ENCODE data around the gene SMAD2.
"Not testable (repeated sequence)": the region's sequence is repeated elsewhere in the genome, so short reads cannot be mapped to it uniquely, and the experiment has no call there.

The SMAD2 gene

DNA sequence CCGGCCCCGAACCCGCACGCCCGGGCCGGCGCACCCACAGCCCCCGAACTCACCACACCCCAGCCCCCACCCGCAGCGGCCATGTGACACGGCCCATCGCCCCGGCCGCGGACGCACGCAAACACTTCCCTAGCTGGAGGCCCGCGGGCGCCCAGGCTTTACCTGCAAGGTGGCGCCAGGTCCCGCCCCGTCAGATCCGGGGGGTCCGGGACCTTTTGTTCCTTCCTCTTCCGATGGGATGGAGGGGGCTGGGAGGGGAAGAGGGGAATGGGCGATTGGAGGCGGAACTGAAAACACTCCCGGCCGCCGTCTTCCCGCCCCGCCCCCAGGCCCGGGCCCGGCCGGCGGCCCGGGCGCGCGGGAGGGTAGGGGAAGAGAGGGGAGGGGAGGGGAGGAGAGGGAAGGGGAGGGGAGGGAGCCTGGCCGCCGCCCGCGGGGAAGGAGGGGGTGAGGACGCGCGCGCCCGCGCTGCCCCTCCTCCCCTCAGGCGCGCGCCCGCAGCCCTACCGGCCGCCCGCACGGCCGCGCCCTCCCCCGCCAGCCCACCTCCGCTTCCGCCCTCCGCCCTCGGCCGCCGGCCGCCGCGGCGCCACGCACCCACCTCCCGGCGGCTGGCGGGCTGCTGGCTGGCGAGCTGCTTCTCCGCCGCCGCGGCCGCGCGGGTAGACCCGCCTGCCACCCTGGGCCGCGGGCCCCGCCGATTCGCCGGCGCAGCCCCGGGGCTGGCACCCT lies at the start of gene SMAD2:
TSS of gene SMAD2 (minus strand) at position 461 of the 732 bp plus-strand sequence. CDS start 33,903 bp downstream, outside the sequence.
- DNase-seq (ENCODE audit: low spot score) = peak; percentile 80

DNA sequence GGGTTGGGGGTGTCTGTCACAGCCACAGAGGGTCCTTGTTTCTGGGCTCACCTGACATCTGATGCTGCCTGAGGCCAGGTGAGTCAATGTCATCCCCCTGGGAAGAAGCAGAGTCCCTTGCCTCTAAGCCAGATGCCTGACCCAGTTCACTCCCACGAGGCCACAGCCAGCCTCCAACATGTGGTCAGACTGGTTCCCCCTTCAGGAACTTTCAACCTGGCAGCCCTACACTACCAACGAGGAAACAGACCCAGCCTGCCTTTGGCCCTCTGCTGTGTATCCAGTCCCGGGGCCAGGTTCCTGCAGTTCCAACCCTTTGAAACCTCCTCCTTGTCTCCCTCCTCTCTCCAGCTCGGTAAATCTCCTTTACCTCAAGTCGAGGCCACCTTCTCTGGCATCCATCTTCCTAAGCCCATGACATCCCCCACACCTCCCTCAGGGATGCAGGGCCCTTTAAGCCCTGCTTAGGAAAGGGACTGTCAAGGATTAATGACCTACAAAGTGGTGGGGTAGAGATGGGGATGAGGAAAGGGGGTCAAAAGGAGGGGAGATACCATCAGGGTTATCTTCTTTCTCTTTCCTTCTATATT lies 49.2 kb upstream of the SMAD2 start:
- DNase-seq (ENCODE audit: low spot score) = no peak

DNA sequence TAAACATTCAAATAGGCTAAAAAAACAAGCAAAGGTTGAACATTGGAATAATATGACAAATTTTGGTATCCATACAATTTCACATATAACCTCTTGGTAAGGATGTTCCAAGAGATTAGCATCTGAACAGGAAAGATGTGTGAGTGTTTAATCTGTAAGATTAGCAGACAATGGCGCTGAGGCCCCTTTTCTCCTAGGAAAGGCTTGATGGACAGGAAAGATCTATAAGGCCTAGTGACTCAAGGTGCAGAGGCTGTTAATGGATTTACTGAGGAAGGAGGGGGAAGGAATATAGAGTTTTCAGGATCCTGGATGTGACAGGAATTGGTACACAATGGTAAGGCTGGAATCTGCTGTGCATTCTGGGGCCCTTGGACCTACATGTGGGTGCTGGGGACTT lies 48.1 kb upstream of the SMAD2 start:
- no peak for DNase-seq (ENCODE audit: low spot score)

DNA sequence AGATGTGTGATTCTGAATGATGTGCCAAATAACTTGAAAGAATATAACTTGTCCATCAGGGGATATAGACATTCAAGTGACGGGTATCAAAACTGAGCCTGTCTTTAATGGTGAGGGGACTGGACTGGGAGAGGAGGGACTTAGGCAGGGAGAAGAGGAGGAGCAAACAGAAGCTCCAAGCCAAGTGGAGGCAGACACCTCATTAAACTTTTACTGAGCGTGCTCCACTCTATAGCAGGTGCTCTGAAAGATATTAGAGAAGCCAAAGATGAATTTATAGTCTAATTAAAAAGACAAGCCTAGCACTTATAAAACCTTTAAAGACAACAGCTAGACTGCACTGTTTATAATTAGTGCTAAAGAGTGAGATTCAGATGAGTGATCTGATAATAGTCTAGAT lies 47.7 kb upstream of the SMAD2 start:
- DNase-seq (ENCODE audit: low spot score) = no peak

DNA sequence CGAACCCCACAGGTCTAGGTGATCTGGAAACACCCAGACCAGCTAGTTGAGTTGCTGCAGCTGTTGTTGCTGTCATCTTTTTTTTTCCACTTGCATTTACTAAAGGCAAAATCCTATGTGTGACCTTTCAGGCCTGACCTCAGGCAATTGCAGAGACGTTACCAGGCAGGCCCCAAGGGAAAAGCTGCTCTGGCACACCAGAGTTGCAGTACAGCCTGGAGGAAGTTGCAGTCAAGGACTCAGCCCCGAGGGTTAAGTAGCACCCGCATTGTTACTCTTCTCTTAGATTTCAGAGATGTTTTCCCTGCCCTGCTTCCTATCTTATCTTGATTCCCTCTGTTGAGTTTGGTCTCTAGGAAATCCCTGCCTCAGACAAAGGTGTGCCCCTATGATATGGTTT lies 45.2 kb upstream of the SMAD2 start:
- no peak for DNase-seq (ENCODE audit: low spot score)

DNA sequence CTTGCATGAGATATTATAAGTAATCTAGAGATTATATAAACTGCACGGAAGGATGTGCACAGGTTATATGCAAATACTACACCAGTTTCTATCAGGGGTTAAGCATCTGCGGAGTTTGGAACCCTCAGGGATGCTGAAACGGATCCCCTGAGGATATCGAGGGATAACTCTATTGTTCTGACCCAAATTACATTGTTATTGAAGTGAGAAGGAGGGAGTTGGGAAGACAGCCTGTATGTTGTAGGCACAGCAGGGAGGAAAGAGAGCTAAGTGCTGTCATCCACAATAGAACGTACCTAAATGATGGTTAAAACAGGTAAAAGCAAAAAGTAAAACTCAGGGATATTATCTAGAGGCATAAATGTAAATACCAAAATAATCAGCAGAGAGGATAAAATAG lies 44.6 kb upstream of the SMAD2 start:
- no peak for DNase-seq (ENCODE audit: low spot score)

DNA sequence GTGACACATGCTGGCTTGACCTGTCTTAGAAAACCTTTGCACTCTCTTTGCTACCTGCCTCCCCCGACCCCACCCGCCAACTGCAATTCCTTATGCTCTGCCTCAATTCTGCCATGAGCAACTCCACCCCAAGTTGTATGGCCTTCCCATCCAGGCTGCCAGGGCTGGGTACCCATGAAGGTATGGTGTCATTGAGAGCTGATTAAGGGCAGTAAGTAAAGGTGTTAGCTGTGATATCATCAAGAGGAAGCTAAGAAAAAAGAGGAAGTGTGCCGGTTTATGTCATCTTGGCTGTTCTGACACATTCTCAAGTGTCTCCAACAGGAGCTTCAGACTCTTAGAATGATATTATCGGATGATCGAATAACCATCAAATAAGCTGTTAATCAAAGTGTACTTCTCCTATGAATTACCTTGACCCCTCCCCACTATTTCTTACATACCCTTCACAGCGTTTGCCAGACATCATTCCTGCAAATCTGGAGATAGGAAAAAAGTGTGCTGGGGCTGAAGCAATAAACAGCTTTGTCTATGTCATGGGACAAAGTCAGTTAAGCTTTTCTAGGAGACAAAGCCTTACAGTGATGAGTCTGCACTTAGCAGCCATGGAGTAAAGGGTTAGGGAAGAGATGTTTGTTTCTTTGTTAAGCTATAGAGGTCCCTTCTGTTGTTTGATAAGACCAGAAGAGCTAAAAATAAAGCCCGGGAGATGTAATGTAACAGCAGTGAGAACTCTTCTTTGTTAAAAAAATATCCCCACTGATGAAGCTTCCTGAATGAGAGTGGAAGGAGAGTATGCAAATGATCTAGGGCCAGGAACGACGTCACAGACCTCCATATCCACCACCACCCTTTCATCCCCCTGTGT lies 40.4 kb upstream of the SMAD2 start:
- peak; percentile 68 for DNase-seq (ENCODE audit: low spot score)

DNA sequence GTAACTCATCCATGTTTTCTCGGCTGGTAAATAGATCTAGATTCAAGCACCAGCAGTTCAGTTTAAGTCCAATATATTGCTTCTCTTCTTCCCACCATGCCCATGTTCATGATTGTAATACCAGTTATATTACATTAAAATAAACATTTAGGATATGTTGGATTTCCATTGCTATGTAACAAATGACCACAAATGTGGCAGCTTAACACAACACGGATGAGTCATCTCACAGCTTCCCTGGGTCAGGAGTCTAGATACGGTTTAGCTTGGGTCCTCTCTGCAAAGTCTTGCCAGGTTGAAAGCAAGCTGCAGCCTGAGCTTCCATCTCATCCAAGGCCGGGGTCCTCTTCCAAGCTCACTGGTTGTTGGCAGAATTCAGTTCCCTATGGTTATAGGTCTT lies 39.4 kb upstream of the SMAD2 start:
- DNase-seq (ENCODE audit: low spot score) = no peak

DNA sequence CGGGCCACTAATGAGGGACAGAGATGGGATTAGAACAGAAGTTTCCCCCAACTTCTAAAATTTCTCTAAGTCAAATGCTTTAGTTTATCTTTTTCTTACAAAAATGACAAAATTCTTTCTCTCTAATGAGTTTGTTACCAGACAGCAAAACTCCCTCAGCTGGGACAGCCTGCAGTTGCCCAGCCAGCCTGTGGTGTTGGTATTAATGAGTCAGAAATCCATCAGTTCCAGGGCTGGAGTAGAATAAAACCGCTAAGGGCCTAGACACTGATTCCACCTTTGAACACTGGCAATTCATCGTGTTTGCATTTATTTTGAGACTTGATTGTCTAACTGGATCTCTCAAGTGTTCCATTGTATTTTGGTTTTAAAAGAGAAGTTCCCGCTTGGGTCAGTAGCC lies 38.3 kb upstream of the SMAD2 start:
- DNase-seq (ENCODE audit: low spot score) = no peak

DNA sequence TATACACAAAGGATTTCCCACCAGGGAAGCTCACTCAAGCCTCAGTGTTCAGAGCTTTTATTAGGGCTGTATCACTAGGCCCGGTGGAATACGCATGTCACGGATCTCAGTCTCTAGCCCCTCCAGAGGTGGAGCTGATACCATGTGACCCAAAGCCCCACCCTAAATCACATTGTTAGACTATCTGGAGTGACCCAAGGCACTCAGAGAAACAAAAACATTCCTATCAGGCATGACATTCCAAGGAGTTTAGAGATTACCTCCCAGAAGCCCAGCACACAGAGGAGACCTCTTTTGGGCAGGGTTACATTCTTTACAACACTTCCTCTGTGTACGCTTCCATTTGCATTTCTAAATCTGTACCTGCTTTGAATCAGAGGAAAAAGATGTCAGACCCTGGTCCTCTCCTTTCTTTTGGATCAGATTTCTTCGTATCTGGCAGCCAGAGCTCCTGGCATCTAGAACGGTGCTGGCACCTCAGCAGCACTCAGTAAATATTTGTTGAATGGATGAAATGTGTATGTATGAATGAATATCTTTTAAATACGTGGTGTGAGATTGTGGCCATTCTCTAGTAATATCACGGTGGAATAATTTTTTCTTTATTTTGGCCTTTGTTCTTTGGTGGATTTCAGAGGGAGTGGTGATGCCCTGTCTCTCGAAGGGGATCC lies 37.7 kb upstream of the SMAD2 start:
- no peak for DNase-seq (ENCODE audit: low spot score)

DNA sequence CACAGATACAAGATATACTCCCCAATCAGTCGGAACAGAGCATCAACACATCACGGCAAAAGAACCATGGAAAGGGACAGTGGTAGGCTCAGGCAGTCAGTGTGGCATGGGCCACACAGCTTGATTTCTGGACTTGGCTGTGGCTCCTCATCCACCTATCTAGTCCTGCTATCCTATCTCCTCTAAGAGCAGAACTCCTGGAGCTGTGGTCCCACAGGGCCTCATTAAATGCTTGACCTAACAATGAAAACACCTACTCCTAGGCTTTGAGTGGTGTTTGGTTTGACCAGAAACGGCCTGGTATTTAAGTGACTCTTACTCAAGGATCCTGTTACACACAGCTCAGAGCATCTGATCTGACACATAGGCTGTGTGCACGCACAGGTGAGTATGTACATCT lies 33.6 kb upstream of the SMAD2 start:
- no peak for DNase-seq (ENCODE audit: low spot score)

DNA sequence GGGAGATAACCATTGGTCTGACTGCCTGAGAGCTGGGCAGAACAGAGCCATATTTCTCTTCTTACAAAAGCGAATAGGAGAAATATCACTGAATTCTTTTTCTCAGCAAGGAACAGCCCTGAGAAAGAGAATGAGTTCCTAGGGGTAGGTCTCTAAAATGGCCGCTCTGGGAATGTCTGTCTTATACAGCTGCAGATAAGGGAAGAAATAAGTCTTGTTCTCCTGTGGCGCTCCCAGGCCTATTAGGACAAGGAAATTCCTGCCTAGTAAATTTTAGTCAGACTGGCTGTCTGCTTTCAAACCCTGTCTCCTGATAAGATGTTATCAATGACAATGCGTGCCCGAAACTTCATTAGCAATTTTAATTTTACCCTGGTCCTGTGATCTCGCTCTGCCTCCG lies 30.5 kb upstream of the SMAD2 start:
- not testable (repeated sequence) for DNase-seq (ENCODE audit: low spot score)

DNA sequence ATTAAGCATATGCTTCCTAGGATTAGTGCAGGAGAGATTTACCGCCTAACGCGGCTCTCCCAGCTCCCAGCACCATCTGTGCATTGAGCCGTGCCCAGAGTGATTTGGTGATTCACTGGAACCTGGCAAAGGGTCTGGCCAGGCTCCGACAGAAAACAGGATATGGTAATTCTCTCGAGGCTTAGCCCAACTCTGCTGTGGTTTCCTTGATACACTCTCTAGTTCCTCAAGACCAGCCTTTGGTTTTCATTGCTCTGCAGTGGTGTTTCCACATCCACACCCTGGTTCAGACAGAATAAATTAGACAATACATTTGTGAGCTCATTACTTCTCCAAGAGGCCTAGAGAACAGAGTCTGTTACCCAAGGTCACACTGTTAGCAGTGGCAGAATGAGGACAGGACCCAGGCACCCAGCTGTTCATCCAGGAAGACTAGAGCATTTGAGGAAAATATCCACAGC lies 23.0 kb upstream of the SMAD2 start:
- peak; percentile 58 for DNase-seq (ENCODE audit: low spot score)

DNA sequence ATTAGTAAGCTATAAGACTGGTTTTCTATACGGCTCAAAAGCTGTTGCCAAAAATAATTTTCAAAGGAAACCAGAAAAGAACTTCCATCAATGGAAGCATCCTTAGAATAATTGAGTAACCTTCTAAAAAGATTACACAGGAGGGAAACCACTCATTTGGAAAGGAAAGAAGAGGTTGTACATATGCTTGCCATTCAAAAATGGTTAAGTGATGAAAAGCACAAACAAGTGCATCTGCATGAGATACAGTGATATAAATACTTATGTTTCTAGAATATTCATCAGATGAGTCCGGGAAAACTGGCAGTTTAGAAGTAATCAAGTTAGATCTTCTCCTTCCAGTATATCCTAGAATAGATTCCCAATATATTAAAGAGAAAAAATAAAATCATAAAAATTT lies 20.1 kb upstream of the SMAD2 start:
- no peak for DNase-seq (ENCODE audit: low spot score)

DNA sequence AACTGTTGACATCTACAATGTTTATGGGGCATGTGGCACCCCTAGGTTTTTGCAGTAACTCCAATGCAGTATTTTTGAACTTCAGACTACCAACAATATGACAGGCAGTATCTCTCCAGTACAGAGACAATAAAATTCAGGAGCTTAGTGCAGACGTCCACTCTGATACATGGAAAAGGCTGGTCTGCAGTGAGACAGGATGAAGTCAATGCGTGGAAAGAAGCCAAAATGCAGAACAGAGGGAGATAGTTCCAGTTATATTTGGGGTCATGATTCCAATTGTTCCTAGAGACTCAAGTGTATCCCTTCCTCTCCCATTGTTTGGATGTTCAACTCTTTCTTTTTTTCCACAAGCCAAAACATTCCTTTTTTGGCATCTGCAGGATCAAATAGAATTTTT lies 18.7 kb upstream of the SMAD2 start:
- DNase-seq (ENCODE audit: low spot score) = peak; percentile 59

DNA sequence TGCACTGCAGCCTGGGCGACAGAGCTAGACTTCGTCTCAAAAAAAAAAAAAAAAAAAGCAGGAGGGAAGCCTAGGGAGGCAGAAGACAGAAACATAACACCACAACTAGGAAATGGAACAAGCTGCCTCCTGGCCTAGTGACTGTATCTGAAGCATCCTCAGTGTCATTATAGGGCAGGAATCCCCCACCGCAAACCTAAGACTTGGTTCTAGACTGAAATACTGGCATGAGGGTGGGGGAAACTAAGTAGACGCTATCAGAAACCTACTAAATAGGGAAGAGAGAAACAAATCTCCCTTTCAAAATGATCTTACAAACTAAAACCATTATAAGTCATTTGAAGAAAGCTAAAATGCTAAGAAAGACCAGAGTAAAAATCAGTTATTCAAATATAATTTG lies 16.4 kb upstream of the SMAD2 start:
- DNase-seq (ENCODE audit: low spot score) = no peak

DNA sequence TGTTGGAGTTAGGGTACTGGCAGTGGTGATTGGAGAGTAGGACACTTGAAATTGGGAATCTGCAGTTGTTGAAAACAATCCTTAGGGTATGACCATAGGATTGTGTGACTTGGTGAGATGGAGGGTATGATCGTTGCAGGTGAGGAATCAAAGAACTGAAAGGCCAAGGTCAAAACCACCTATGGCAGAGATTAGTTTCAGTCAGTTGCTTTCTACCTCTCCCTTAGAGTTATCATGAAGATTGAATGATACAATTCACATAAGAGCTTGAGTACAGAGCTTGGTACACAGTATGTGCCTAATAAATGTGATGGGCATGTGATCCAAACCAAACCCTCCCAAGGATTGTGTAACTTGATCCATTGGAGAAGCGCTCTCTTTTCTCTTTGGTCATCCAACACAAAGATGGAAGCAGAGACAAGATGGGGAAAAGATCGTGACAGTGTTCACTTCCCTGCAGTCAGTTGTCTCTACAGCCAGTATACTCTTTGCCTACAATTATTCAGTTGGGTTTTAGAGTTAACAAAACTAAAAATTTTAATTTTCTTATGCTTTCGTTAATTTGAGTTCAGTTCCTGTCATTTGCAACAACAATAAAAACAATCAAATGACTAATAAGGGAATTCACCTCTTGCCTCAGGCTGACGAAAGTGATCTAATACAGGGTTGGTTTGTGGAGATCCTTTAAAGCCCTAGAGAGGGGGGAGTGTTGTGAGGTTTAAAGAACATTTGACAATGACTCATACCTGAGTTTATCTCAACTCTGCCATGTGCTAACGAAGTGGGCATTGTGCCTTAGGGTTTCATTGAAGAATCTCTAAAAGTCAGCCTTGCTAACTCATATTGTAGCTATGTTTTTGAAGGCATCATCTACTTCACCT lies 14.8 kb upstream of the SMAD2 start:
- DNase-seq (ENCODE audit: low spot score) = no peak

DNA sequence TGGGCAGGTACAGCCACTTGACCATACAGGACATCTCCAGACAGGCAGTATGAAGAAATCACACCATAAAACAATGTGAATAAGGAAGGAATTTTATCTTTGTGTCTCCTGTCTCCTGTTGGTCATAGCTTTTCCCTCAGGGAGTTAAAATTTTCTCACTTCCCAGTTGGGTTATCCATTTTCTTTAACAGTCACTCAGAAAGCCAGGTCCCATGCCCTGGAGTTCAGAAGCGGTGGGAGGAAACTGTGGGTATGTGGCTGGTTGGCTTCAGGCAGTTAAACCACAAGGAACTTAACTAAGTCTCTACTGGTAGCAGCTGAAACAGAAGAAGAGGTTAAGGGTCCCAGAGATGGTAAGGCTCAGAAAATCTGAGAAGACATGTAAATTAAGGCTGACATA lies 6.5 kb upstream of the SMAD2 start:
- DNase-seq (ENCODE audit: low spot score) = no peak

DNA sequence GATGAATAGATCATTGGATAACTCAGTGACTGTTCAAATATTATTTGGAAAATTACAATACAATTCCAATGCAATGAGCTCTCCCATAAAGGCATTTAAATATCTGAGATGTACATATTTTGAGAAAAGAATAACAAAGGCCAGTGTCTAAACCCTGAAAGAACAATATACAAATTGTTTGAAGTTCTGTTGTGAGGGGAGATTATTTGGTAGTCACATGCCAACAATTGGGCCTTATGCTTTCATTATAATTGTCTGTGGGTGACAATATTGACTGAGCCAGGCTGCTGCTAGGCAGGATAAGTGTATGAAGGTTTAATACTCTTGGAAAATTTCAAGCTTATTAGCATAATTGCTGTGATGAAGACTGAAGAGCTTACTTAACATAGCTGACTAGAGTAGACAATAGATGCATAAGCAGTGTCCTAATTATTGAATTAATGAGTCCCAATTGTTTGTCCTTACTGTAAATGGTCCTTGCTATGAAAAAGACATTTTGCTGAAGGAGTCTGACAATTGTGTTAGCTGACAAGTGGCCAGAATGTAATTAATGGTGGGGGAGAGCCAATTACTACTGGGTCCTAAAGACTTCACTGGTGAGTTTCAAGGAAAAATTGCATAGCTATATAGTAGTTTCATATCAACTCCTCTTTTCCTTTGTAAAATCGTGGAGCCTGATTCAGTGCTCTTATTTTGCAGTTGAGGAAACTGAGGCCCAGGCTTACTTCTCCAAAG lies 5.0 kb upstream of the SMAD2 start:
- DNase-seq (ENCODE audit: low spot score) = peak; percentile 78

DNA sequence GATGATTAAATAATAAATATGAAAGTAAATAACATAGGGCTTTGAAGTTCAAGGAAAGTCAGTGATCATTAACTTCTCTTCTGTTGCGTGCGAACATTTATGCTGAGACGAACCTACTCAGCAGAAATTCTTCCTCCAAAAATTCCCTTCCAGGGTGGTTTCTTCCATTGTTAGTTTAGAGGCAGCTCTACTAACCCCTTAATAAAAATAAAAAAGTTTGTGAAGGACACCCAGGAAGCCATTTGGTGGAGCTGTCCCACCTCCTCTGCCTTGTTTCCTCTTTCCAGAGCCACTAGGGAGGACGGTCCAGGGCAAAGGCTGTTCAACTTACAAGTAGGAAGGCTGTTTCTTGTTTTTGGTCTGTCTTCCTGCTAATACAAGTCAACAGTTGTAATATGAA lies 2.1 kb upstream of the SMAD2 start:
- no peak for DNase-seq (ENCODE audit: low spot score)

DNA sequence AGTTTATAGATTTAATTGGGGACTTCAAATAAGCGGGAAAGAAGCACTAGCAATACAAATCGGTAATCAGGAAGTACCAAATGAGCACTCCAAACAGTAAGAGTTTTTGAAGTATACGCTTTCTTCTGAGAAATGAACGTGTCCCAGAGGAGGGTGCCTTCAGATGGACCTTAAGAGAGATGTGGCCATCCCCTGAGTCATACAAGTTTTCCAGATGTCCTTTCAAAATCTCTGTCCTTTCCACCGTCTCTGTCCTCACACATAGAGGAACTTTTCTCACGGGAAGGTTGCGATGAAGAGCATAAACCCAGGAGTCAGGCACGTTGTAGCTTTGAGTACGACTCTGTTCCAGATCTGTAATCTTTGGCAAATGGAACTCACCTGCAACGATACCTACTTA lies 1.7 kb upstream of the SMAD2 start:
- no peak for DNase-seq (ENCODE audit: low spot score)

Measured in pons (tissue), 1 donor.